KMS-11 (cell line): ENCODE data around the gene RAD51B.

Experiments
- H2AFZ ChIP-seq: fragments of 200-600 bp; sonication (generic); 2 replicates; pipeline ENCODE4 v1.6.1; 2016; ENCODE audit warnings: antibody characterized with exemption, mixed run types, low read depth
- H3K27ac ChIP-seq: fragments of 200-600 bp; sonication (generic); 2 replicates; pipeline ENCODE4 v1.6.1; 2016; ENCODE audit warnings: mild to moderate bottlenecking, mixed run types
- H3K27me3 ChIP-seq: fragments of 200-600 bp; sonication (generic); 2 replicates; pipeline ENCODE4 v1.6.1; 2017; ENCODE audit warnings: mild to moderate bottlenecking, low read depth, mixed run types, moderate library complexity; ENCODE audit not compliant: insufficient read depth
- H3K36me3 ChIP-seq: fragments of 200-600 bp; sonication (generic); 2 replicates; pipeline ENCODE4 v1.6.1; 2017; ENCODE audit warnings: mild to moderate bottlenecking, mixed run types; ENCODE audit not compliant: insufficient read depth
- H3K4me1 ChIP-seq: fragments of 200-600 bp; sonication (generic); 2 replicates; pipeline ENCODE4 v1.6.1; 2016; ENCODE audit warnings: mild to moderate bottlenecking, low read depth, mixed run types; ENCODE audit not compliant: poor library complexity, severe bottlenecking
- H3K4me2 ChIP-seq: fragments of 200-600 bp; sonication (generic); 2 replicates; pipeline ENCODE4 v1.7.0; 2016; ENCODE audit warnings: mild to moderate bottlenecking, mixed run types
- H3K4me3 ChIP-seq: fragments of 200-600 bp; sonication (generic); IDR thresholded peaks from 2 replicates; pipeline ENCODE4 v1.6.1; 2017; ENCODE audit warnings: low read depth, low read length, mixed read lengths; ENCODE audit not compliant: insufficient read depth
- H3K79me2 ChIP-seq: fragments of 200-600 bp; sonication (generic); 2 replicates; pipeline ENCODE4 v1.6.1; 2016; ENCODE audit warnings: low read depth, mixed run types; ENCODE audit not compliant: insufficient read depth
- H3K9ac ChIP-seq: fragments of 200-600 bp; sonication (generic); 2 replicates; pipeline ENCODE4 v1.6.1; 2016; ENCODE audit warnings: mild to moderate bottlenecking, mixed run types
- H4K20me1 ChIP-seq: fragments of 200-600 bp; sonication (generic); 2 replicates; pipeline ENCODE4 v1.6.1; 2016; ENCODE audit warnings: mild to moderate bottlenecking, mixed run types; ENCODE audit not compliant: insufficient read depth
- TF ChIP-seq, protein P1 (sequence below): fragments of 200-600 bp; sonication (generic); conservative IDR thresholded peaks from 2 replicates; pipeline ENCODE4 v1.6.1; 2017; ENCODE audit warnings: low read depth, mild to moderate bottlenecking, antibody characterized with exemption, low read length, moderate library complexity, mixed read lengths

RAD51B gene

DNA sequence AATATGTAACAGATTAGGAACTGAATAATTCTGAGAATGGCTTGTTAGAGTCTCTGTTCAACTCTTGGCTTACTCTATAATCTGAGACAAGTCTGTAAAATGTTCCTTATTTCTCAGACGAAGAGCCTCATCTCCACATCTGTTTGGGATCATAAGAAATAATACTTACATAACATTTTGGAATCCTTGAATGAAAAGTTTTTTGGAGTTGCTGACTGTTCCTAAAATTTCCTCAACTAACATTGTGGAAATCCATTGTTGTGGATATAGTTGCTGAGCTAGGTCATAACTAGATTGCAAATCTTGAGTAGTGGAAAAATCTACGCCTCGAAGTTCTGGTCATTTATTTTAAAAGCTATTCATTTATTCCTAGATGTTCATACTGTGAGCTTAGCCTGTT, 570.4 kb downstream of the RAD51B start:
- Histone ChIP-seq H3K27me3 (no peaks in the 10 kb centered on the region), H3K9ac (no peak overlapping the region), H3K79me2 (no peaks in the 10 kb centered on the region), H2AFZ (no peak overlapping the region), H3K27ac (no peak overlapping the region), H3K36me3 (no peaks in the 10 kb centered on the region), H3K4me3 (no peak overlapping the region), H3K4me2 (no peak overlapping the region), H4K20me1 (no peaks in the 10 kb centered on the region), H3K4me1 (peaks cover 26% of the 10 kb centered on the region)
- TF ChIP-seq, protein P1, sequence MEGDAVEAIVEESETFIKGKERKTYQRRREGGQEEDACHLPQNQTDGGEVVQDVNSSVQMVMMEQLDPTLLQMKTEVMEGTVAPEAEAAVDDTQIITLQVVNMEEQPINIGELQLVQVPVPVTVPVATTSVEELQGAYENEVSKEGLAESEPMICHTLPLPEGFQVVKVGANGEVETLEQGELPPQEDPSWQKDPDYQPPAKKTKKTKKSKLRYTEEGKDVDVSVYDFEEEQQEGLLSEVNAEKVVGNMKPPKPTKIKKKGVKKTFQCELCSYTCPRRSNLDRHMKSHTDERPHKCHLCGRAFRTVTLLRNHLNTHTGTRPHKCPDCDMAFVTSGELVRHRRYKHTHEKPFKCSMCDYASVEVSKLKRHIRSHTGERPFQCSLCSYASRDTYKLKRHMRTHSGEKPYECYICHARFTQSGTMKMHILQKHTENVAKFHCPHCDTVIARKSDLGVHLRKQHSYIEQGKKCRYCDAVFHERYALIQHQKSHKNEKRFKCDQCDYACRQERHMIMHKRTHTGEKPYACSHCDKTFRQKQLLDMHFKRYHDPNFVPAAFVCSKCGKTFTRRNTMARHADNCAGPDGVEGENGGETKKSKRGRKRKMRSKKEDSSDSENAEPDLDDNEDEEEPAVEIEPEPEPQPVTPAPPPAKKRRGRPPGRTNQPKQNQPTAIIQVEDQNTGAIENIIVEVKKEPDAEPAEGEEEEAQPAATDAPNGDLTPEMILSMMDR: no peak

DNA sequence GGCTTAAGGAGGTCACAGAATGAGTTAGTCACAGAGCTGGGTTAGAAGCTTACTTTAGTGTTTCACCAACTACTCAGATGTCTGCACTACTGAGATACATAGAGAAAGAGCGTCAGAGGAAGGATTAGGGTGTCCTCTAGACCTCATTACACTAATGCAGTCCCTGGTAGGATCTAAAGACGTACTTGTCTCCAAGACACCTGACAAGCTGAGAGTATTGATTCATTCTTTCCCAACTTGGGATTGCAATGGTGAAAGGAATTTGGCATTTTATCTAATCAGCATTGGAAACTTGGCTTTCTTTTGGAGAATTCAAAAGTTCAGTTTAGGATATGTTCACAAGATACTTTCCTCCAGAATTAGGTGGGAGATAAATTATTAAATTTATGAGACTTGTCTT, 571.2 kb downstream of the RAD51B start:
- no peak overlapping the region for H3K27ac ChIP-seq
- H2AFZ ChIP-seq: no peak overlapping the region
- TF ChIP-seq, protein P1: no peak
- no peaks in the 10 kb centered on the region for H4K20me1 ChIP-seq
- H3K9ac ChIP-seq: no peak overlapping the region
- H3K4me2 ChIP-seq: no peak overlapping the region
- H3K27me3 ChIP-seq: no peaks in the 10 kb centered on the region
- H3K4me1 ChIP-seq: peaks cover 26% of the 10 kb centered on the region
- H3K79me2 ChIP-seq: no peaks in the 10 kb centered on the region
- no peak overlapping the region for H3K4me3 ChIP-seq
- no peaks in the 10 kb centered on the region for H3K36me3 ChIP-seq

DNA sequence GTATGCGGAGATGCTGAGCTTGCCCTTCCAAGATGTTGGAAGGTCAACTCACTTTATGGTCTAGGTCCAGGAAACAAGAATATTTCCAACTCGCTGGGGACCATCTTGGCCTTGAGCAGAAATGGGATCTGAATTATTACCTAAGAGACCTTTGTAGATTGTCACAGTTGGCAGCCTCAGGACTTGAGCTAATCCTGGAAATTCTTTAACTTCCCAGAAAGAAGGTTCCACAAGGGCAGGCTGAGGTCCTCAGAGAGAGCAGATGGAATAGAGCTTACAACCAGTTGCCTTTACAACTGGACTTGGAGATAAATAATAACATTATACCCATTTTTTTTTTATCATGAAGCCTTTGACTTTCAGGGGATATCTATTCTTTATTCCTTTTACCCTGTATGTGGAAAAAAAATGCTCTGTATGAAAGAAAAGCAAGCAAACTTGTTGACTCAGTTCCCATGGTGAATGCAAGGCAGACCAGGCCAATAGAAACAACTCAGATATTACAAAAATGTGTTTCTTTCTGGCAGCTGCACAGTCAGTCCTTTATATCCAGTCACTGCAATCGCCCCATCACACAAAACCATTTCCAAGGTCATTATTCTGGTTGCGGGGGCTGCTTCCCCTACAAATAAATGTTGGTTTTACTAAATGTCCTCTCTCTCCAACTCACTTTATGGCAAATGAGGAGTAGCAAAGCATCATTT, 571.9 kb downstream of the RAD51B start:
- no peak overlapping the region for H3K27ac ChIP-seq
- H3K27me3 ChIP-seq: no peaks in the 10 kb centered on the region
- no peaks in the 10 kb centered on the region for H3K79me2 ChIP-seq
- H3K36me3 ChIP-seq: no peaks in the 10 kb centered on the region
- TF ChIP-seq, protein P1: no peak
- H2AFZ ChIP-seq: no peak overlapping the region
- peaks cover 26% of the 10 kb centered on the region for H3K4me1 ChIP-seq
- 0 out of 2 replicates have a peak overlapping the region, but pooled peaks have one; percentile 38 for H3K4me2 ChIP-seq
- H4K20me1 ChIP-seq: no peaks in the 10 kb centered on the region
- H3K4me3 ChIP-seq: no peak overlapping the region
- H3K9ac ChIP-seq: no peak overlapping the region

DNA sequence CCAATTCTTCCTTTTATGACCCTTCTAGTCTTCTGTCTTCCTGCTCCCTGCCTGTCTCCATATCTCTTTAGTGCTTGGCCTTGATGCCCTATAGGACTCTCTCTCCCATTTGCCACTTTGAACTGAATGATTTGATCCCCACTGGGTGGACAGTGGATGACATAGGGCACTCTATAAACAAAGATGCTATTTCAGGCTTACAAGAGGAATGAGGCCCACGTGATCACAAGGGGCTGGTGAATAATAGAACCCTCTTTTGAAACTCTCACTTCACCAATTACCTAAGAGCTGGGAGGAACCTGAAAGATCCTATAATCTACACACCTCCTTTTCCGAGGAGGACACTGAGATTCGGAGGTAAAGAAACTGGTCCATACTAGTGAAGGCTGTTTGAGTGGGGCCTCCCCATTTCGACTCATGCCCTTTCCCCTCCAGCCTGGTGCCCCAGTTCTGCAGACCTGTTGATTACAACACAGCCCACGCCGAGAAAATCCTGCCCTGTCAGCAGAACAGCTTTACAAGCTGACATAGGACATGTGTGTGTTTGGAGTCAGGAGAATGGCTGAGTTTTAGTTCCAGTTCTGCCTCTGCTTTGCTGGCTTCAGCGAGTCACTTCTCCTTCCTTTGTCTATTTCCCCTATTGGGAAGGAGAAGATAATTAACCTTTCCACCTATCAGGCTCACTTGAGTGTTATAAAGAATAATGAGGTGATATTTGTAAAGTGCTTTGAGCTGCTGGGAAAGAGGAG, 573.0 kb downstream of the RAD51B start:
- Histone ChIP-seq H3K4me1 (peaks cover 36% of the 10 kb centered on the region), H3K27ac (peak overlapping the region; percentile 18; the same call in 1 of the 2 replicates), H4K20me1 (no peaks in the 10 kb centered on the region), H3K4me3 (no peak overlapping the region), H3K79me2 (no peaks in the 10 kb centered on the region), H2AFZ (peak overlapping the region; percentile 49), H3K4me2 (peak overlapping the region; percentile 38), H3K36me3 (no peaks in the 10 kb centered on the region), H3K27me3 (no peaks in the 10 kb centered on the region), H3K9ac (no peak overlapping the region; the same call in 1 of the 2 replicates)
- TF ChIP-seq, protein P1: no peak
